Neural progenitor cell (in vitro differentiated cells): ENCODE measurements around the gene KIF15.

Experiments
- EZH2 ChIP-seq: fragments of 200-600 bp; sonication (generic); IDR thresholded peaks from 2 replicates; pipeline ENCODE4 v1.6.1; 2017; ENCODE audit warnings: antibody characterized with exemption, mild to moderate bottlenecking, moderate library complexity
- TF ChIP-seq, protein P1 (sequence below): fragments of 200-600 bp; sonication (generic); IDR thresholded peaks from 2 replicates; pipeline ENCODE4 v1.5.1; 2017; ENCODE audit warnings: antibody characterized with exemption, mild to moderate bottlenecking

DNA sequence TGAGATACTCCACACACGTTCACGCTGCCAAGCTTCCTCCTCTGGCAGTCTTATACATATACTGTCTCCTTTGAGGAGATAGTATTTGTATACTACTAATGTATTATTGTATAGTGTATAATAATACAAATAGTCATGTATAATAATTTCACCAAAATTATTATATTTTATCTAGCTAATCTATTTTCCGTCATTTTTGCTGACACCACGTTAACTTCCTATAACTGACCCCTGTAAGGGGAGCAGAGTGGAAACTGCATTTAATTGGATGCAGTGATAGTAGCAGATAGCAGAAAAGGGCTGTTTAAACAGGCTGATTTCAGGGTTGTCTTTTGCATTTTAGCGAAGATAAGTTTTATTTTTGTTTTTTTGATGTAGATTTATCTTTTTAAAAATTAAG, 69.6 kb downstream of the KIF15 start:
- no peak for TF ChIP-seq EZH2
- TF ChIP-seq, protein P1, sequence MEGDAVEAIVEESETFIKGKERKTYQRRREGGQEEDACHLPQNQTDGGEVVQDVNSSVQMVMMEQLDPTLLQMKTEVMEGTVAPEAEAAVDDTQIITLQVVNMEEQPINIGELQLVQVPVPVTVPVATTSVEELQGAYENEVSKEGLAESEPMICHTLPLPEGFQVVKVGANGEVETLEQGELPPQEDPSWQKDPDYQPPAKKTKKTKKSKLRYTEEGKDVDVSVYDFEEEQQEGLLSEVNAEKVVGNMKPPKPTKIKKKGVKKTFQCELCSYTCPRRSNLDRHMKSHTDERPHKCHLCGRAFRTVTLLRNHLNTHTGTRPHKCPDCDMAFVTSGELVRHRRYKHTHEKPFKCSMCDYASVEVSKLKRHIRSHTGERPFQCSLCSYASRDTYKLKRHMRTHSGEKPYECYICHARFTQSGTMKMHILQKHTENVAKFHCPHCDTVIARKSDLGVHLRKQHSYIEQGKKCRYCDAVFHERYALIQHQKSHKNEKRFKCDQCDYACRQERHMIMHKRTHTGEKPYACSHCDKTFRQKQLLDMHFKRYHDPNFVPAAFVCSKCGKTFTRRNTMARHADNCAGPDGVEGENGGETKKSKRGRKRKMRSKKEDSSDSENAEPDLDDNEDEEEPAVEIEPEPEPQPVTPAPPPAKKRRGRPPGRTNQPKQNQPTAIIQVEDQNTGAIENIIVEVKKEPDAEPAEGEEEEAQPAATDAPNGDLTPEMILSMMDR, result no peak
